Ovary (tissue), 3 donors: ENCODE data around the gene SP140.

Experiments
- CTCF ChIP-seq, 3 donors: fragments of 450-650 bp in 2 of 3; fragments of 200-600 bp in 1 of 3; IDR thresholded peaks; one replicate each; pipeline versions ENCODE4 v1.5.1 to v1.8.0; 2016 to 2022; ENCODE audit warnings: antibody characterized with exemption in 3 of 3, mild to moderate bottlenecking in 1 of 3
- EP300 ChIP-seq: sonication (generic); formaldehyde crosslinking; IDR thresholded peaks from one replicate; pipeline ENCODE4 v1.6.1; 2017; ENCODE audit warnings: antibody characterized with exemption
- donor health status: DM: no; HTN: no; CAD: no.

GRCh38 chr2:230323385-230324106 lies 98.0 kb downstream of the SP140 start:
- no peak for TF ChIP-seq CTCF (IDR thresholded peaks at IDR 0.05)
- TF ChIP-seq EP300: no peak
